LNCaP clone FGC (cell line): ENCODE results near the gene MSLN.

Experiments
- DNase-seq: peaks from one replicate; pipeline ENCODE4 v3.0.0-alpha.2; 2011; ENCODE audit warnings: low read depth
- H3K4me3 ChIP-seq: 2 replicates; pipeline ENCODE4 v1.5.1; 2011; ENCODE audit warnings: mild to moderate bottlenecking, low read depth, low read length, control low read depth
- TF ChIP-seq, protein P1 (sequence below): IDR thresholded peaks from 2 replicates; pipeline ENCODE4 v1.5.1; 2012; ENCODE audit warnings: mild to moderate bottlenecking; ENCODE audit not compliant: control insufficient read depth, insufficient read depth; ENCODE audit errors: extremely low read depth

The MSLN gene

DNA sequence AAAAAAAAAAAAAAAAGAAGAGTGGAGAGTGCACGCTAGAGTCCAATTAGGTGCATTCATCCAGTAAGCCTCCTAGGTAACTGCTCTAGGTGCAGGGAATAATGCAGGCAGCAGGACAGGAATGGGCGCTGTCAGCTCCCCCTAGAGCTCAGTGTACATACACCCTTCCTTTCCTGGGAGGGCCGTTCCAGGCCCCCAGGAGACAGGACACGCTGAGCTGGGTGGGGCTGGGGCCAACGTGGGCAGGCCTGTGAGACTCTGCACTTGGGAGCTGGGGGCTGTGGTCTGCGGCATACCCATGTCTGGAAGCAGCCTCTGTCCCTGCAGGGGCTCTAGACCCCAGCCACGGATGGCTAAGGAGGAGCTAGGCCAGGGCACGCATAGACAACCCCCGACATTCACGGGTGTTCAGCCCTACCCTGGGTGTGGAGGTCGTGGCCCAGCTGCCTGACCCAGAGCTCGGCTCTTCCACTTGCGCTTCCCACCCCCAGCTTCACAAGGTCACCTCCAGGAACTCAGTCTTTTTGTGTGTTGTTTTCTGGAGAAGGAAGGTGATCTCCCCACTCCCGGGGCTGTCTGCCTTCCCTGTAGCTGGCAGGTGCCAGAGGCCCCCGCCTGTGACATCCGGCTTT lies 40.6 kb upstream of the MSLN start:
- DNase-seq: no peak
- peak overlapping the region; percentile 92 for H3K4me3 ChIP-seq

DNA sequence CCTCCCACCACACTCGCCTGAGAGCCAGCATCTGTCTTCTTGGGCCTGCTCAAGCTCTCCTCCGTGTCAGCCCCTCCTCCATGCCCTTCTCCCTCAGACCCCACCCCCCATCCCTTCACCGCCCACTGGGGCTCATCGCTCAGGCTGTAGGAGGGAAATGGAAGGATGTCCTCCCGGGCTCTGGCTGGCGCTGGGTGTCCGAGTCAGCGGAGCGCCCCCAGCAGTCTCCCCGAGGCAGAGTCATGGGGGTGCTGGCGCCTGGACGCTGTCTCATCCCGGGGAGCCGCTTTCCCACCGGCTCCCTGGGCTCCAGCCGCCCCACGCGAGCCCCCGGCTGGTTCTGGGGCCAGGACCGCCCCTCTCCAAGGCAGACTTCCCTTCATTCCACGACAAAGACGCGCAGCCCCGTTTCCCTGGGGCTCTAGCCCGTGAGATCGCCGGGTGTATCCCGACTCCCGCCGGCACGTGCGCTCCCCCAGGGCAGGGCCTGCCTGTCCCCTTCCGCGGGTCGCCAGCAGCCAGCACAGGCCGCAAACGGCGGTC lies 40.0 kb upstream of the MSLN start:
- peak overlapping the region; percentile 92 for H3K4me3 ChIP-seq
- TF ChIP-seq, protein P1, sequence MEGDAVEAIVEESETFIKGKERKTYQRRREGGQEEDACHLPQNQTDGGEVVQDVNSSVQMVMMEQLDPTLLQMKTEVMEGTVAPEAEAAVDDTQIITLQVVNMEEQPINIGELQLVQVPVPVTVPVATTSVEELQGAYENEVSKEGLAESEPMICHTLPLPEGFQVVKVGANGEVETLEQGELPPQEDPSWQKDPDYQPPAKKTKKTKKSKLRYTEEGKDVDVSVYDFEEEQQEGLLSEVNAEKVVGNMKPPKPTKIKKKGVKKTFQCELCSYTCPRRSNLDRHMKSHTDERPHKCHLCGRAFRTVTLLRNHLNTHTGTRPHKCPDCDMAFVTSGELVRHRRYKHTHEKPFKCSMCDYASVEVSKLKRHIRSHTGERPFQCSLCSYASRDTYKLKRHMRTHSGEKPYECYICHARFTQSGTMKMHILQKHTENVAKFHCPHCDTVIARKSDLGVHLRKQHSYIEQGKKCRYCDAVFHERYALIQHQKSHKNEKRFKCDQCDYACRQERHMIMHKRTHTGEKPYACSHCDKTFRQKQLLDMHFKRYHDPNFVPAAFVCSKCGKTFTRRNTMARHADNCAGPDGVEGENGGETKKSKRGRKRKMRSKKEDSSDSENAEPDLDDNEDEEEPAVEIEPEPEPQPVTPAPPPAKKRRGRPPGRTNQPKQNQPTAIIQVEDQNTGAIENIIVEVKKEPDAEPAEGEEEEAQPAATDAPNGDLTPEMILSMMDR: peak; percentile 22; the same call in 1 of the 2 replicates
- no peak for DNase-seq

More for the DNA sequence above, 40.6 kb upstream of the MSLN start:
- TF ChIP-seq, protein P1: peak; percentile 35

DNA sequence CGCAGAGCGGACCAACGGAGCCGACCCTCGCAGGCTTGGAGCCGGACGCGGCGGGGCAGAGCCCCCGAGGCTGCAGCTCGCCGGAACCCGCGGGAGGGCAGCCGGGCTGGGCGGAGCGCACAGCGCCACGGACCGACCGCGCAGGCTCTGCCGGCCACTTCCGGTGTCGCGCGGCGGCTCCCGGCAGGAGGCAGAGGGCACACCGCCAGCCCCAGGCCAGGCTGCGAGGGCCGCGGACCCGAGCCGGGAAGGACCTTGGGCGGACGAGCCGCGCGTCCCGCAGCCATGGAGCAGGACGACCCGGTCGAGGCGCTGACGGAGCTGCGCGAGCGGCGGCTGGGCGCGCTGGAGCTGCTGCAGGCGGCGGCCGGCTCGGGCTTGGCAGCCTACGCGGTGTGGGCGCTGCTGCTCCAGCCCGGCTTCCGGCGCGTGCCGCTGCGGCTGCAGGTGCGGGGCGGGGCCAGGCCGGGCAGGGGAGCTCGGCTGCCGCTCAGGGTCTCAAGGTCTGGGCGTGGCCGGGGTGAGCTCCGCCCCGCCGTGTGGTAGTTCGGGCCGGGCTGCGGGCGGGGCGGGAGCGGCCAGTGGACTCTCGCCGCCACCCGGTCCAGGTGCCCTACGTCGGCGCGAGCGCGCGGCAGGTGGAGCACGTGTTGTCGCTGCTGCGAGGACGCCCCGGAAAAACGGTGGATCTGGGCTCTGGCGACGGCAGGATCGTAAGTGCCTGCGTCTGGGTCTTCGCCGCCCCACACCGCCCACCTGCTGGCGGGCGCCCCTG lies 39.4 kb upstream of the MSLN start, which contains the start of gene ANTKMT:
Gene ANTKMT, plus strand, starts transcription at position 157 of the 775 bp plus-strand sequence. Its CDS starts 129 bp downstream, at position 286.
- H3K4me3 ChIP-seq: peak within 1 kb of the TSS; percentile 92
- TF ChIP-seq, protein P1: no peak
- DNase-seq: peak; percentile 69

DNA sequence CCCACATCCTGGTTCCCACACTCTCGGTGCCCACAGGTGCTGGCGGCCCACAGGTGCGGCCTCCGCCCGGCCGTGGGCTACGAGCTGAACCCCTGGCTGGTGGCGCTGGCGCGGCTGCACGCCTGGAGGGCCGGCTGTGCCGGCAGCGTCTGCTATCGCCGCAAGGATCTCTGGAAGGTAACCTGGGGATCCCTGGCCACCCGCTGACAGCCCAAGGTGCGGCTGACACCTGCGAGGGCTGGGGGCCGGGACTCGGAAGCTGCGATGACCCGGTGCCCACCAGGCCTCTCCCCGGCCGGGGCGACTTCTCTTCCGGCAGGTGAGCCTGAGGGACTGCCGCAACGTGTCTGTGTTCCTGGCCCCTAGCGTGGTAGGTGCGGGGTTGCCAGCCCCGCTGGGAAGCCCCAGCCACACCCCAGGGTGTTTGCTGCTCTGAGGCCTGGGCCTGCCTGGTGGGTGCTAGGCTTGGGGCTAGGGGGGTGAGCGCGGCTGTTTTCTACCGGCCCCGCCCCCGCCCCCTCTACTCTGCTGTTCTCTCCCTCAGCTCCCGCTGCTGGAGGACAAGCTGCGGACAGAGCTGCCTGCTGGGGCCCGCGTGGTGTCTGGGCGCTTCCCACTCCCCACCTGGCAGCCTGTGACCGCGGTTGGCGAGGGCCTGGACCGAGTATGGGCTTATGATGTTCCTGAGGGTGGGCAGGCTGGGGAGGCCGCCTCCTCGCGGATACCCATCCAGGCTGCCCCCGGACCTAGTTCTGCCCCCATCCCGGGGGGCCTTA lies 38.6 kb upstream of the MSLN start:
- TF ChIP-seq, protein P1: no peak
- DNase-seq: no peak
- H3K4me3 ChIP-seq: peak overlapping the region; percentile 92

DNA sequence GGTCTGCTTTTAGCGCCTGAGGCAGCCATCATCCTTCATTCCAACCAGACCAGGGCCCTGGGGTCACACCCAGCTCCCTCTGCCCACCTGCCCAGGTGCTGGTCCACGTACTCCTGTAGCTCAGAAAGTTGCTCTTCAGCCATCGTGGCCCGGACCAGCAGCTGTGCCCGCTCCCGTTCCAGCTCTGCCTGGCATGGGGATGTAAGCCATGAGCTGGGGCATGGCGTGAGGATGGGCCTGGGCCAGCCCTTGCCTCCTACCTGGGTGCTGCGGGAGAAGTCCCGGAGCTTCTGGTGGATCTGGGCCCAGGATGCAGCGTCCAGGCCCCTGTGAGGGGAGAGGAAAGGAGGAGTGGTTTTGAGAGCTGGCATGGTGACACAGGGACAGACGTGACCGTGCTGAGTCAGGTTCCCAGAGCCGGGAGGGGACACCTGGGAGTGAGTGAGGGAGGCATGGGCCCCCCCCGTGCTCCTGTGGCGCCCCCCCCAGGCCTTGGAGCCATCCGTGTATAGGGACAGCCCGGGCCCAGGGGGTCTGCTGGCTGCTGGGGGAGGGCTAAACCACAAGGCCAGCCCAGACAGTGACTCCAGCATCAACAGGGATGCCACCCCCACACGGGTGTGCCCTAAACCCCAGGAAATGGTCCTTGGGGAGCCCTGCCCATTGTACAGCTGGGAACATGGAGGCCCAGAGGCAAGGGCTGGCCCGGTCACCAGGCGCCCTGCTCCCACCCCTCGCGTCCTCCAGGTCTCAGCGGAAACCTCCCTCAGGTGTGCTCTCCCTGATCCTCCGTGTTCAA lies 37.5 kb upstream of the MSLN start:
- H3K4me3 ChIP-seq: no peak overlapping the region
- TF ChIP-seq, protein P1: no peak
- DNase-seq: no peak

DNA sequence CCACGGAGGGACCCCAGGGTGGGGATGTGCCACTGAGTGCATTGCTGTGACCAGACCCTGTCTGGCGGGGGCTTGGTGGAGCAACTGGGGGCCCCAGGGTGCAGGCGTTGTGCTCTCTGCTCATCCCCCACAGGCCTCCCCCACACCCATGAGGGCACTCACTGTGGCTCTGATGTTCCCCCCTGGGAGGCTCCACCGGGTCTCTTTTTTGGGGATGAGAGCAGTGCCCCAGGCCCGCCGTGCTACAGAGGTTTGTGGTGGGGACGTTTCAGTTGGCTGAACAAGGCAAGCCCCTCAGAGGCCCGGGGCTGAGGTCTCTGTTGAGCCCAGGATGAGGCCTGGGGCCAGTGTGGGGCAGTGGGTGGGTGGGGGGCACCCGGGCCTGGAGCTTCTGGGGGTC lies 36.8 kb upstream of the MSLN start:
- DNase-seq: no peak
- no peak overlapping the region for H3K4me3 ChIP-seq
- TF ChIP-seq, protein P1: no peak
